A549 (cell line): ENCODE data around the gene ATP10A.

Source experiments
- CBX2 ChIP-seq: fragments of 200-600 bp; sonication (generic); IDR thresholded peaks from 2 replicates; pipeline ENCODE4 v1.6.1; 2016; ENCODE audit warnings: low read depth, mild to moderate bottlenecking, borderline replicate concordance
- CEBPB ChIP-seq, 2 experiments: fragments of >200 bp in 1 of 2; sonication (Bioruptor Twin) in 1 of 2; formaldehyde crosslinking in 1 of 2; IDR thresholded peaks; 2 replicates each; pipeline ENCODE4 v1.6.1; 2012 to 2016
- CTCF ChIP-seq: fragments of >200 bp; sonication (Bioruptor Twin); formaldehyde crosslinking; IDR thresholded peaks from 3 replicates; pipeline ENCODE4 v1.5.1; 2016
- EHMT2 ChIP-seq: fragments of 200-600 bp; sonication (generic); IDR thresholded peaks from 2 replicates; pipeline ENCODE4 v1.6.1; 2016; ENCODE audit warnings: antibody characterized with exemption, low read depth, mild to moderate bottlenecking, moderate library complexity
- EP300 ChIP-seq, 2 experiments: fragments of >200 bp; sonication (Bioruptor Twin); formaldehyde crosslinking; IDR thresholded peaks; 2 replicates in 1 of 2; 3 replicates in 1 of 2; pipeline ENCODE4 v1.6.1; 2016 to 2017
- FOSL2 ChIP-seq, 2 experiments: fragments of 450-650 bp in 1 of 2; fragments of >200 bp in 1 of 2; sonication (Bioruptor Twin) in 1 of 2; formaldehyde crosslinking; IDR thresholded peaks; 2 replicates each; pipeline versions ENCODE4 v1.5.0 to v1.6.1; 2016 to 2020; ENCODE audit warnings: mild to moderate bottlenecking in 1 of 2, moderate library complexity in 1 of 2
- KDM1A ChIP-seq: fragments of 200-600 bp; sonication (generic); IDR thresholded peaks from 2 replicates; pipeline ENCODE4 v1.6.1; 2016; ENCODE audit warnings: low read depth, mild to moderate bottlenecking
- MAX ChIP-seq: IDR thresholded peaks from 2 replicates; pipeline ENCODE4 v1.6.1; 2012
- POLR2A ChIP-seq: IDR thresholded peaks from 2 replicates; pipeline ENCODE4 v1.6.1; 2012; ENCODE audit warnings: mild to moderate bottlenecking, low read length
- REST ChIP-seq: fragments of 200-600 bp; sonication (generic); IDR thresholded peaks from 2 replicates; pipeline ENCODE4 v1.6.1; 2016; ENCODE audit warnings: antibody characterized with exemption, mild to moderate bottlenecking, moderate library complexity
- RFX5 ChIP-seq: fragments of 450-650 bp; IDR thresholded peaks from 2 replicates; pipeline ENCODE4 v1.7.1; 2014; ENCODE audit warnings: antibody characterized with exemption, mild to moderate bottlenecking, moderate library complexity
- TP53 ChIP-seq: fragments of 250-450 bp; sonication (Bioruptor Pico); IDR thresholded peaks from 2 replicates; pipeline ENCODE4 v1.5.0; 2021; ENCODE audit warnings: mild to moderate bottlenecking, moderate library complexity

GRCh38 chr15:25811481-25811906 is 51.6 kb downstream of the ATP10A start:
- no peak for TF ChIP-seq CTCF
- no peak for TF ChIP-seq REST
- TF ChIP-seq POLR2A: no peak
- no peak for TF ChIP-seq EHMT2
- TF ChIP-seq KDM1A: no peak
- TF ChIP-seq CBX2: no peak
- TF ChIP-seq TP53 (CRISPR knock-in tag): no peak
- no peak for TF ChIP-seq EP300 (IDR thresholded peaks at IDR 0.05)
- TF ChIP-seq CEBPB (IDR thresholded peaks at IDR 0.05): no peak
- no peak for TF ChIP-seq RFX5
- no peak for TF ChIP-seq MAX
- no peak for TF ChIP-seq FOSL2 (IDR thresholded peaks at IDR 0.05)
- no peak for TF ChIP-seq FOSL2 (CRISPR knock-in tag; IDR thresholded peaks at IDR 0.05)
